GM10248 (cell line): ENCODE results near the gene ZSCAN30.

Source experiments
- CTCF ChIA-PET: fragments of 300-600 bp; sonication (Branson Sonifier 250); formaldehyde crosslinking; extraction: SDS; loops from one replicate; lab custom pipeline; 2021; ENCODE audit warnings: antibody characterized with exemption; lab: Yijun Ruan, JAX
- POLR2A ChIA-PET: fragments of 350-650 bp; sonication (Branson Sonifier 250); formaldehyde crosslinking; extraction: SDS; loops from one replicate; lab custom pipeline; 2020; ENCODE audit warnings: antibody characterized with exemption; lab: Yijun Ruan, JAX
- DNase-seq: peaks from one replicate; pipeline ENCODE4 v3.0.0; 2012; ENCODE audit errors: extremely low spot score
- TF ChIP-seq, protein P1 (sequence below): IDR thresholded peaks from 2 replicates; pipeline ENCODE4 v1.5.1; 2012; ENCODE audit warnings: mild to moderate bottlenecking, low read depth; ENCODE audit errors: extremely low read depth, missing control alignments, control extremely low read depth

Gene ZSCAN30

DNA sequence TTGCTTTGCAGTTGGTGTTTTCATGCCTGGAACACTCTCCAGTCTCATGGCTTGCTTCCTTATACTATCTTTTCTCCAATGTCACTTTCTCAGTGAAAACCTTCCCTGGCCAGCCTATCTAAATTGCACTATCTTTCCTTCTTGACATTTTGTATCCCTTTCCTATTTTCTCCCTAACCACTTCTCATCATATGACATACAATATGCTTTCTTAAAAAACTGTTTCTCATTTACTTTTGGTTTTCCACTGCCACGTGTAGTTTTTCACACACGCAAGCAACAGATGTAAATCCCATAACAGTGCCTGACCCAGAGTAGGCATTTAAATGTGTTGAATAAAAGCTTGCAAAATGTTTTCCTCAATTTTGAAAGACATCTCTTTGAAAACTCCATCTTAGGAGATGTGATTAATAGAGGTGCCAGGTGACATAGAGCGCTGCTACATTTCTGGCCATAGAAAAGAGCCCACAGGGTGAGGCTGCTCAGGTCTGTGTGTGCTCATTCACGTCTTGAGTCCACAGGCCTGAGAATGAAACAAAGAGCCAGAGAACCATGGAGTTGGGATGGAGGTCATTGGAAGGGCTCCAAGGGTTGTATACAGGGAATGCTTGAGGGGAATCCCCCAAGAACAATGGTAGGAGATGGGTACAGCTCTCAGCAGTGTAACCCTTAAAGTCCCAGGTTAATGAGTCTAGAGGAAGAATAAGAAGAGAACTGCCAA lies 41.5 kb upstream of the ZSCAN30 start:
- CTCF ChIA-PET: interaction anchor here (1.0 to 1.1 kb wide), 2 partner anchors 10 to 15 kb away, joined by 3 read pairs; no protein-coding TSS in a partner anchor
- POLR2A ChIA-PET: no interaction called here
- TF ChIP-seq, protein P1, sequence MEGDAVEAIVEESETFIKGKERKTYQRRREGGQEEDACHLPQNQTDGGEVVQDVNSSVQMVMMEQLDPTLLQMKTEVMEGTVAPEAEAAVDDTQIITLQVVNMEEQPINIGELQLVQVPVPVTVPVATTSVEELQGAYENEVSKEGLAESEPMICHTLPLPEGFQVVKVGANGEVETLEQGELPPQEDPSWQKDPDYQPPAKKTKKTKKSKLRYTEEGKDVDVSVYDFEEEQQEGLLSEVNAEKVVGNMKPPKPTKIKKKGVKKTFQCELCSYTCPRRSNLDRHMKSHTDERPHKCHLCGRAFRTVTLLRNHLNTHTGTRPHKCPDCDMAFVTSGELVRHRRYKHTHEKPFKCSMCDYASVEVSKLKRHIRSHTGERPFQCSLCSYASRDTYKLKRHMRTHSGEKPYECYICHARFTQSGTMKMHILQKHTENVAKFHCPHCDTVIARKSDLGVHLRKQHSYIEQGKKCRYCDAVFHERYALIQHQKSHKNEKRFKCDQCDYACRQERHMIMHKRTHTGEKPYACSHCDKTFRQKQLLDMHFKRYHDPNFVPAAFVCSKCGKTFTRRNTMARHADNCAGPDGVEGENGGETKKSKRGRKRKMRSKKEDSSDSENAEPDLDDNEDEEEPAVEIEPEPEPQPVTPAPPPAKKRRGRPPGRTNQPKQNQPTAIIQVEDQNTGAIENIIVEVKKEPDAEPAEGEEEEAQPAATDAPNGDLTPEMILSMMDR: no peak
- DNase-seq: no peak

DNA sequence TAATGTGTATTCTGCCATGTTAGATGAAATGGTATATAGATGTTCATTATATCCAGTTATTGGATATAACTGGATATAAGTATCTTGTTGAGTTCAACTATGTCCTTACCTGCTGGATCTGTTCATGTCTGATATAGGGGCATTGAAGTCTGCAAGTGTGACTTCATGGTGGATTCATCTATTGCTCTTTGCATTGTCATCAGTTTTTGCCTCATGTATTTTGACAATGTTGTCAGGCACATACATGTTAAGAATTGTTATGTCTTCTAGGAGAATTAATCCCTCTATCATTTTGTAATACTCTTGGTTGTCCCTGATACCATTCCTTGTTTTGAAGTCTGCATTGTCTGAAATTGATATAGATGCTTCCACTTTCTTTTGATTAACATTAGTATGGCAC lies 38.8 kb upstream of the ZSCAN30 start:
- POLR2A ChIA-PET: no interaction called here
- TF ChIP-seq, protein P1: no peak
- no peak for DNase-seq
- CTCF ChIA-PET: no interaction called here

DNA sequence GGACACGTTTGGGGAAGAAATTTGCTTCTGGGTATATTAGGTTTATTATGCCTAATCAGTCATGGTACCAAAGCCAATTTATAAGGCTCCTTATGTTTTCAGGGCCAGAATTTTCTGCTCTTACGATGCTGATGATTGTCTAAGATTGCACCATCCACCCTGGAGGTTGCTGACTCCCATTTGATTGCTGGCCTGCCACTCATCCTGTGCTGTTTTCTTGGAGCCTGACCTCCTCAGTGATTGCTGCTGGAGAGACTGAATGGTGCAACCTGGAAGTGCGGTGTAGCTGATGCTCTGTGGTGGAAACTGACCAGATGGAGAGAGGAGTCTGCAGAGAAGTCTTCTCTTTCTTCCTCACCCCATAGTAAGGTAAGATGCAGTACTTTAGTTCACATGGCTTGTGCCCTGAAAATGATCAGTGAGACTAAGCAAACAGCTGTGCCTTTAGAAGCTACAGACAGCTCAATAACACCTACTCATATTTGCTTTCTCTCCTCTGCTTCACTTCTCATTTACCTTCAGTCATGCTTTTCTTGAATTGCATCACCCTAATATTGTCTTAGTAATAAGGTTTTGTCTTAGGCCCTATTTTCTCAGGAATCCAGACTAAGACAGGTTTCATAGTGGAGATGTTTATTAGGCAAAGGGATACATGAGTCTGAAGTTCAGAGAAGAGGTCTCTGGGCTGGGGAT lies 36.8 kb upstream of the ZSCAN30 start:
- ChIA-PET POLR2A (no interaction called here), CTCF (no interaction called here)
- TF ChIP-seq, protein P1: no peak
- DNase-seq: no peak

DNA sequence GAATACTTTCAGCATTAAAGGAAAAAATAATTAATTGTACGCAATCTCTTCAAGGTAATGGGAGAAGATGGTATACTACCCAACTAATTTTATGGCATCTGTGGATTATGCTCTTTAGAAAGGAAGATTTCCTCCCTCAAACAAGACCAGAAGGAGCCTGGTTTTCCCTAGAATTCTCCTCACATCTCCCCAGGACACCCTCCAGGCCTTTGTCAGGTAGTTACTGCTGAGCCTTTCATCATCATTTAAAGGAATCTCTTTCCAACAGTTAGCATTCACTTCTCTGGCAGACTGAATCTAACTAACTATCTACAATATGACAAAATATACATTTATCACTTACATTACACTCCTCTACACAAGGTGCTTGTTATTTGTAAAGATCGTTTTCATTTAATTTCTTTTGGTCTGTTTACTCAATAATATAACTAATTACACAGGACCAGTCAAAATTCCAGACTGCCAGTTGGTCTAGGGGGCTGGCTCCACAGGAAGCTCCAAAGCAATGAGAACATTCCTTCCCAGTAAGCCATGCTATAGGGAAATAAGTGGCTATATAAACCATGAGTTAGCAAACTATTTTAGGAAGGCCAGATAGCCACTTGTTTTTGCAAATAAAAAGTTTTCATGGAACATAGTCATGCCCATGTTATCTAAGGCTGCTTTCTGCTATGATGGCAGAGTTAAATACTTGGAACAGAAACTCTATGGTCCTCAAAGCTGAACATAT lies 35.1 kb upstream of the ZSCAN30 start:
- POLR2A ChIA-PET: no interaction called here
- TF ChIP-seq, protein P1: no peak
- DNase-seq: no peak
- CTCF ChIA-PET: no interaction called here

DNA sequence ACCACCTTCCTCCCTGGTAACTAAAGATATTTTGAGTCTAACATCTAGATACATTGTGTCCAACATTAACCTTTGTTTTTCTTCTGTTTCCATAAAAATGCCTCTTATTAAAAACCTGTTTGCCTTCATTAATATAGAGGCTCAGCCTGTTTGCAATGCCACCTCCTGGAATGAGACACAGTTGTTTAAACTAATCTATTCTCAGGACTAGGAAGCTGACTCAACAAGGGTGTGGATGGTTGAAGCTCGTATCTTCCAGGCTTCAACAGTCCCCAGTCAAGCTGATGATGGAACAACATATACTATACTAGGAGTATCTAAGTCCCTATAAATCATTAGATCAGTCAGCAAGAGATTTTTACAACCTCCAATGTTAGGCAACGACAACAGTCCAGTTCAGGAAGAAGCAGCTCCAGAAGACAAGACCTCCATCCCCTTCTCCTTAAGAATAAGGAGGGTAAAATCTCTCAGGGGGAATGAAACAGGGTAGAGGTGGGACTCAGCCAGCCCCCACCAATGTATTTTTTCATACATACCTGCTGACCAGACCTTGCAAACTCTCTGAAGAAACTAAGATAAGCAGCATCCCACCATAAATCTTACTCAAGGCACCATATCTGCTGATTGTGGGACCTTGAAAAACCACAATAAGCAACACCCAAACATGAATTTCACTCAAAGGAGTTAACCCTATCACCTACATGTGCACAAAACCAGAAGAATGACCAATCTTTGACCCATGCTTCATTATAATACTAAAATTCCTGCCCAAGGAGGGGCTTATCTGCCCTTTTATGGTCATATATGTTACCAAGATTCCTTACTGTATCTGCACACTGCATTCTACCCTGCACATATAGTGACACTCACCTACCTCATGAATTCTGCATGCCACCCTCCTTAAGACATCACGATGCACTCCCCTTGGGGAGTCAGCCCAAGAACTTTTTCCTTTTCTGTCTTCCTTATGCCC lies 32.7 kb upstream of the ZSCAN30 start:
- TF ChIP-seq, protein P1: no peak
- CTCF ChIA-PET: no interaction called here
- no peak for DNase-seq
- POLR2A ChIA-PET: no interaction called here
